GM10248 (cell line): Measurements from ENCODE around the gene KLF2.
A peak's percentile ranks its signal among the peaks of the same experiment; 100 is the strongest.

ENCODE experiments used
- CTCF ChIA-PET: fragments of 300-600 bp; sonication (Branson Sonifier 250); formaldehyde crosslinking; extraction: SDS; loops from one replicate; lab custom pipeline; 2021; ENCODE audit warnings: antibody characterized with exemption; lab: Yijun Ruan, JAX
- POLR2A ChIA-PET: fragments of 350-650 bp; sonication (Branson Sonifier 250); formaldehyde crosslinking; extraction: SDS; loops from one replicate; lab custom pipeline; 2020; ENCODE audit warnings: antibody characterized with exemption; lab: Yijun Ruan, JAX
- DNase-seq: peaks from one replicate; pipeline ENCODE4 v3.0.0; 2012; ENCODE audit errors: extremely low spot score
- CTCF ChIP-seq: IDR thresholded peaks from 2 replicates; pipeline ENCODE4 v1.5.1; 2012; ENCODE audit warnings: mild to moderate bottlenecking, low read depth; ENCODE audit errors: extremely low read depth, missing control alignments, control extremely low read depth

Gene KLF2

GRCh38 chr19:16369306-16369663, 44.7 kb downstream of the KLF2 start:
- DNase-seq, result no peak
- POLR2A ChIA-PET, result no interaction called here
- CTCF ChIA-PET, result interaction anchor here (0.9 kb wide), 1 partner anchor 9 kb away, joined by 3 read pairs; no protein-coding TSS in a partner anchor

DNA sequence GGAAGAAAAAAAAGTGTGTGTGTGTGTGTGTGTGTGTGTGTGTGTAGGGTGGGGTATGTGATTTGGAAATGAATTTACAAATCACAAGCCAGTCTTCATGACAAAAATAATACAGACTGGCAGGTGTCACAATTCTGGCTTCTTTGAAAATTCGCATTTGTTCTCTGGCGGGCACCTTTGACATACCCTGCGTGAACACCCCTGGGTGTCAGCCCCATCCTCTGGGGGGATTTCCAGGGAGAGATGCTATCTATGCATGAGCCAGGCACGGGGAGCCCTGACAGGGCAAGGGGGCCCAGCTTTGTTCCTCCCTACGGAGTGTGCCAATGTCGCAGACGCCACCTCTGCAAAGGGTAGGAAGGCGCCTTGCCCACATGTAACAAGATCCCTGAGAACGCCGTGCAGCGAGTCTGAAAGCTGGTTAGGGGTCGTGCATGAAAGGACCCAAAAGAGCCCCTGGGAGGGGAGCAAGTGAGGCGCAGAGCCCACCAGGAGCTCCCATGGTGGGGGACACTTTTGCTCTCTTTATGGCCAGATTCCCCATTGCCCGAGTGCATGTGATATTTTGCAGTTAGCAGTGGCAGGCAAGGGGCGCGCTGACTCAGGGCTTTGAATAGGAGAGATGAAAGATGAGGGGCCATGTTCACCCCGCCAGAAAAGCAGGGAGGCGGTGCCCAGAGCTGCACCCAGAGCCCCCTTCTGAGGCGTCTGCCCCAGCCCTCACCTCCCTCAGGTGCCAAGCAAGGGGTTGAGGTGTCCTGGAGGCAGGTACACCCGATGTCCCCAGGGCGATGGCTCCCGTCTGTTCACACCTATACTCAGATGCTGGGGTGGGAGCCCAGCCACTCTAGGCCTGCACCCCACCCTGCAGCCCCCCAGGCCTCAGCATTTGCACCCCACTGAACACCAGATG, 45.3 kb downstream of the KLF2 start:
- POLR2A ChIA-PET, result no interaction called here
- no peak for TF ChIP-seq CTCF
- CTCF ChIA-PET, result interaction anchor here (0.9 kb wide), 1 partner anchor 8 kb away, joined by 3 read pairs; no protein-coding TSS in a partner anchor
- no peak for DNase-seq

More at GRCh38 chr19:16369306-16369663, 44.7 kb downstream of the KLF2 start:
- TF ChIP-seq CTCF, result no peak

GRCh38 chr19:16370641-16371391, 46.2 kb downstream of the KLF2 start:
- TF ChIP-seq CTCF, result no peak
- CTCF ChIA-PET, result interaction anchor here (1.3 to 3.5 kb wide), 3 partner anchors 8 to 16 kb away, joined by 3 to 15 read pairs (median 6); no protein-coding TSS in a partner anchor
- POLR2A ChIA-PET, result no interaction called here
- DNase-seq, result no peak

DNA sequence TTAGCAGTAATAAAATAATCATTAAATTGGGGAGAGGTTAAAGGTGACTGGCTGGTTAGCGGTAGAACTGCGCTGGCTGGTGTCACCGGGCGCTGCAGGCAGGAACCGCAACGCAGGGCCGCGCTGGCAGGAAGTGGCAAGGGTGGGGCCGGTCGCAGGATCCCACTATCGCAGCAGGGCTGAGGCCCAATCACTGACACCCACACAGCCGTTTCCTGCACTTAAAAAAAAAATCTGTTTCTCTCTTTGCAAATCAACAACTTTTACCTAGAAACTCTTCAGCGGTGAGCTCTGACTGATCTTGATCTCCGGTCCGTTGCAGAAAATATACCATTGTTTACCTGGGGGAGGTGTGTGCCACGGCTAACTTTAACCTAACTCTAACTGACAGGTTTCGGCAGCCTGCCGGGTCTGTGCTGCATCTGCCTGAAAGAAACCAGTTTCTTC, 46.9 kb downstream of the KLF2 start:
- ChIA-PET POLR2A (no interaction called here), CTCF (interaction anchor here (1.1 to 3.5 kb wide), 4 partner anchors 8 to 331 kb away, joined by 3 to 15 read pairs (median 4); no protein-coding TSS in a partner anchor)
- no peak for TF ChIP-seq CTCF
- DNase-seq, result peak; percentile 72

DNA sequence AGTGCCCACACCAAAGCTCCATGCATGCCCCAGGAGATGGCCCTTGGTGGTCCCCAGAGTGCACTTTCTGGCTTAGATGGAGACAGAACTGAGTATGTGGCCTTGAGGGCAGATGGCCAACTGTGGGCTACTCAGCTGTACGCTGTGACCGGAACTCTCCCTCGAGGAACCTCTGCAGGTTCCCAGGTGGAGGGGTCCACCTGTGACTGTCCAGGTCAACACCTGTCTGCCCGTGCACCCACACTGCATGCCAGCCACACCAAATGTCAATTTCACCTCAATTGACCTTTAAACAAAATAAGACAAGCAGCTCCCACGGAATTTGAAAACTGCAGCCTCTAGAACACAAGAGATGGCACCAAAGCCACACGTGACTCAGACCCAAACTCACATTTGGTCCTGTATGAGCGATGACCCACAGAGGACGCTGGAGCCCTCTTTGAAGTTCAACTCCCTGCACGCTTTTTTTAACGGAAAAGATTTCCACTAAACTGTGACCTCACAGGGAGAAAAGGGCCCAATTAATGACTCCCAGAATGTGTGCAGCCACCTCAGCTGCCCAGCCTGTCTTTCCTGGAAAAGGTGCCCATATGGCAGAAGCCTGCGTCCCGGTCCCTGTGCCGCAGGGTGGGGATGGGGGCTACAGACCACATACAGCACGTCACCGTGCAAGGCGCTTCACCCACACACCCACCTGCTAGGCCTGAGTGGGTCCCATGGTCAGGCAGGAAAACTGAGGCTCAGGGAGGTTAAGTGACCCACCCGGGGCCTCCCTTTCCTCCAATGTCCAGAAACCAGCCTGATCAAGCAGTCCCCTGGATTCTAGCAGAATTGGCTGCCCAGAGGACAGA, 47.7 kb downstream of the KLF2 start:
- TF ChIP-seq CTCF, result no peak
- CTCF ChIA-PET, result interaction anchor here (0.8 to 3.5 kb wide), 5 partner anchors 9 to 332 kb away, joined by 3 to 15 read pairs (median 3); no protein-coding TSS in a partner anchor
- no peak for DNase-seq
- POLR2A ChIA-PET, result interaction anchor here (0.6 kb wide), 1 partner anchor 124 kb away, joined by 3 read pairs; no protein-coding TSS in a partner anchor
